ENCODE measurements around the gene ARPC1A. TPM values are rescaled to one million over a fixed set of nuclear protein-coding genes. Genes with fewer than 3 reads are reported as not detected.

The ARPC1A gene
- total RNA-seq, 2 donors from 2014 or later = 108 to 117 TPM

- no peaks in the 10 kb centered on the region for H3K27me3 ChIP-seq
- H3K27ac ChIP-seq = no peak overlapping the region
- no peak for TF ChIP-seq CTCF (IDR thresholded peaks at IDR 0.05)
- no peak overlapping the region for H3K4me3 ChIP-seq
- no peaks in the 10 kb centered on the region for H3K36me3 ChIP-seq
- no peaks in the 10 kb centered on the region for H3K4me1 ChIP-seq
- no peaks in the 10 kb centered on the region for H3K9me3 ChIP-seq
- DNase-seq (ENCODE audit: low spot score) = no peak
These were observed 34.6 kb upstream of the ARPC1A start for GRCh38 chr7:99290980-99291607.

- no peaks in the 10 kb centered on the region for H3K9me3 ChIP-seq
- H3K4me3 ChIP-seq = no peak overlapping the region
- no peaks in the 10 kb centered on the region for H3K27me3 ChIP-seq
- DNase-seq (ENCODE audit: low spot score) = no peak
- H3K27ac ChIP-seq = no peak overlapping the region
- H3K36me3 ChIP-seq = no peaks in the 10 kb centered on the region
- no peaks in the 10 kb centered on the region for H3K4me1 ChIP-seq
- TF ChIP-seq CTCF (IDR thresholded peaks at IDR 0.05) = no peak
These were observed 33.6 kb upstream of the ARPC1A start for GRCh38 chr7:99292127-99292526.

GRCh38 chr7:99293167-99293566 is 32.5 kb upstream of the ARPC1A start:
- Histone ChIP-seq H3K9me3 (no peaks in the 10 kb centered on the region), H3K27ac (no peak overlapping the region), H3K4me3 (no peak overlapping the region), H3K4me1 (no peaks in the 10 kb centered on the region), H3K27me3 (no peaks in the 10 kb centered on the region), H3K36me3 (no peaks in the 10 kb centered on the region)
- no peak for TF ChIP-seq CTCF (IDR thresholded peaks at IDR 0.05)
- no peak for DNase-seq (ENCODE audit: low spot score)

DNA sequence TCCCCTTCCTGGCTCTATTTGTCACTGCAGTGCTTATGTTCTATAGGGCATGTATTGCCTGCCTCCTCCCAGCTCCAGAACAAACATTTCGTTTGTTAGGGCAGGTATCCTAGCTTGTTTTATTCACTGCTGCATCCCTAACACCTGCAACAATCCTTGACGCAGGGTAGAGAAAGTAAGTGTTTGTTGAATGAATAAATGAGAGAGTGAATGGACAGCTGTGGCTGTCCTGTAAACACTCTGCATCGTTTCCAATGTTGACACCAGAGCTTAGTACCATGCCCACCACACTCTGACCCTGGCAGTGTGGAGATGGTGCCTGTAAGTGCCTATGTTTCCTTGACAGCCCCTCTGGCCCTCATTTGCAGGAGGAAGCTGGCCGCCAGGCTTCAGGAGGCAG is 32.0 kb upstream of the ARPC1A start:
- Histone ChIP-seq H3K27ac (no peak overlapping the region), H3K4me1 (no peaks in the 10 kb centered on the region), H3K9me3 (no peaks in the 10 kb centered on the region), H3K4me3 (no peak overlapping the region), H3K36me3 (no peaks in the 10 kb centered on the region), H3K27me3 (no peaks in the 10 kb centered on the region)
- TF ChIP-seq CTCF (IDR thresholded peaks at IDR 0.05) = no peak
- no peak for DNase-seq (ENCODE audit: low spot score)

DNA sequence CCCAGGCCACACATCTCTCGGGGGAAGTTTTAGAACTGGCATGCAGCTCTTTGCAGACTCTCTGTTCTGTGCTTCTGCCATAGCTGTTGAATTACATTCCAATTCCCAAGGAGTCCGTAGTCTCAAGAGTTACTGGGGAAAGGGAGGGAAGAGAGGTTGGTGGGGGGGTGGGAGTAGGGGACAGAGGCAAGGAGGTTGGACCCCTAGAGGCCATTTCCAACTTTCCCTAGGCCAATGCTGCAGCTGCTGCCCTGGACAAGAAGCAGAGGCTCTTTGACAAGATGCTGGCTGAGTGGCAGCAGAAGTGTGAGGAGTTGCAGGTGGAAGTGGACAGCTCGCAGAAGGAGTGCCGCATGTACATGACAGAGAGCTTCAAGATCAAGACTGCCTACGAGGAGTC is 29.2 kb upstream of the ARPC1A start:
- Histone ChIP-seq H3K27me3 (no peaks in the 10 kb centered on the region), H3K4me3 (no peak overlapping the region), H3K4me1 (no peaks in the 10 kb centered on the region), H3K9me3 (no peaks in the 10 kb centered on the region), H3K36me3 (no peaks in the 10 kb centered on the region), H3K27ac (no peak overlapping the region)
- TF ChIP-seq CTCF (IDR thresholded peaks at IDR 0.05) = no peak
- no peak for DNase-seq (ENCODE audit: low spot score)

GRCh38 chr7:99301496-99301895 is 24.2 kb upstream of the ARPC1A start:
- H3K9me3 ChIP-seq = no peaks in the 10 kb centered on the region
- no peak for TF ChIP-seq CTCF (IDR thresholded peaks at IDR 0.05)
- DNase-seq (ENCODE audit: low spot score) = no peak
- no peaks in the 10 kb centered on the region for H3K27me3 ChIP-seq
- H3K4me3 ChIP-seq = no peak overlapping the region
- no peaks in the 10 kb centered on the region for H3K4me1 ChIP-seq
- no peak overlapping the region for H3K27ac ChIP-seq
- H3K36me3 ChIP-seq = no peaks in the 10 kb centered on the region

All from right atrium auricular region (tissue), 2 donors.